SK-N-SH (cell line): ENCODE results near the gene DTX3L.

Source experiments
- CHD2 ChIP-seq: fragments of 150-350 bp; IDR thresholded peaks from 2 replicates; pipeline ENCODE4 v1.6.1; 2018; ENCODE audit warnings: low read length; ENCODE audit not compliant: partially characterized antibody
- CTCF ChIP-seq: fragments of 200-600 bp; sonication (generic); IDR thresholded peaks from 2 replicates; pipeline ENCODE4 v1.6.1; 2017; ENCODE audit warnings: antibody characterized with exemption, mild to moderate bottlenecking, moderate library complexity
- FOSL2 ChIP-seq: IDR thresholded peaks from 2 replicates; pipeline ENCODE4 v1.4.0; 2012; ENCODE audit warnings: low read depth, mild to moderate bottlenecking, moderate library complexity, borderline replicate concordance
- POLR2AphosphoS5 ChIP-seq: IDR thresholded peaks from 2 replicates; pipeline ENCODE4 v1.6.1; 2012; ENCODE audit warnings: low read depth, low read length
- TEAD4 ChIP-seq: IDR thresholded peaks from 2 replicates; pipeline ENCODE4 v1.4.0; 2012; ENCODE audit warnings: mild to moderate bottlenecking, borderline replicate concordance; ENCODE audit not compliant: insufficient read depth
- USF2 ChIP-seq: fragments of 150-350 bp; IDR thresholded peaks from 2 replicates; pipeline ENCODE4 v1.6.1; 2017; ENCODE audit warnings: antibody characterized with exemption, low read length, low read depth, borderline replicate concordance
- YY1 ChIP-seq: IDR thresholded peaks from 2 replicates; pipeline ENCODE4 v1.4.0; 2012; ENCODE audit warnings: low read depth, mild to moderate bottlenecking
- ZBTB33 ChIP-seq: IDR thresholded peaks from 2 replicates; pipeline ENCODE4 v1.4.0; 2012; ENCODE audit warnings: low read depth, borderline replicate concordance

GRCh38 chr3:122559906-122560305 is 4.2 kb upstream of the DTX3L start:
- TF ChIP-seq USF2 (no peak), CHD2 (no peak), YY1 (no peak), CTCF (no peak), TEAD4 (no peak), ZBTB33 (no peak), FOSL2 (no peak), POLR2AphosphoS5 (no peak)
